NCI-H748 (cell line): Measurements from ENCODE around the gene NKX2-3.

Source experiments
- DNase-seq: peaks from one replicate; lab custom pipeline; 2025; ENCODE audit not compliant: unreplicated experiment; lab: John Stamatoyannopoulos, UW

The NKX2-3 gene

DNA sequence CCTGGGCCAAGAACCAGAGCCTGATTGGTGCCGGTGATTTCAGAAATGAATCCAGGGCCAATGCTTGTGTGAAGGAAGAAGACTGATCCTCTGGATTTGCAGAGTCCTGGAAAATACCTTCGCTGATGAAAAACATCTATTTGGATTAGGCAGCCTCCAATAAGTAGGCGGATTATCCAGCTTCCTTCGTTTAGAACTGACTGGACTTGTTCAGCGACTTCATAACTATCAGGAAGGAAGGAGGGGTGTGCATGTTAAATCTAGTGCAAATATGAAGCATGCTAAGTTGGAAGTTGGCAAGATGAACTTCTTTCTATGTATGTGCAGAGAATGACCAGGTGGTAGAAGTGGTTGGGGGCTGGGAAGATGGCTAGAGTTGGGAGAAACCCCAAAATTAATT is 41.0 kb downstream of the NKX2-3 start:
- DNase-seq, result no peak

GRCh38 chr10:99579971-99580370 is 47.2 kb downstream of the NKX2-3 start:
- DNase-seq, result no peak

GRCh38 chr10:99582255-99582770 is 49.6 kb downstream of the NKX2-3 start:
- no peak for DNase-seq

DNA sequence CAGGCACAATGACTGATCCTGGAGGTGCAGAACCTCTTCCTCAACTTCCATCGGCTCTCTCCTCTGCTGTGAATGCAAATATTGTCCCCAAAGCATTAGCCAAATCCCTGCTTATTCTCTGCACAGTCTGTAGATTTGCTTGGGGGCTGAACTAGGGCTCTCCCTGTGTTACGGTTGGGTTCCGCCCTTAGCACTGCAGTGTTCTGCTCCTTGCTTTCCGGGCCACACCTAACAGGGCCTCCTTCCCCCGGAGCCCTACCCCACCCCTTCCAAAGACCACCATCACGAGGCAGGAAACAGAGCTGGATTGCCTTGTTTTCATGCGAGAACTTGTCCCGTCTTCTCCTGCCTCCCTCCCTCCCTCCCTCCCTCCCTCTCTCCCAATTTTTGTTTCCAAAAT is 50.9 kb downstream of the NKX2-3 start:
- DNase-seq, result no peak
